Activated CD8-positive, alpha-beta T cell treated with anti-CD3 and anti-CD28 coated beads for 36 hours (primary cell): ENCODE data around the gene TROAP. TPM values are rescaled to one million over a fixed set of nuclear protein-coding genes. Genes with fewer than 3 reads are reported as not detected.
A peak's percentile ranks its signal among the peaks of the same experiment; 100 is the strongest.

Experiments
- ATAC-seq: fragments of 200-7000 bp; cut with Tn5 transposase; one replicate; pipeline ENCODE4 v1.10.0; 2021; ENCODE audit warnings: mild to moderate bottlenecking, moderate library complexity
- CTCF ChIA-PET: fragments of 350-600 bp; sonication (Branson Sonifier 250); formaldehyde crosslinking; loops from one replicate; lab custom pipeline; 2021; ENCODE audit warnings: antibody characterized with exemption; lab: Charles Lee
- POLR2A ChIA-PET: fragments of 350-600 bp; sonication (Branson Sonifier 250); formaldehyde crosslinking; loops from one replicate; lab custom pipeline; 2021; ENCODE audit warnings: antibody characterized with exemption; lab: Charles Lee
- DNase-seq: peaks from one replicate; pipeline ENCODE4 v3.0.0-alpha.2; 2020
- H3K27ac Mint-ChIP-seq: one replicate; pipeline ENCODE4 v1.8.0; 2021; ENCODE audit warnings: mild to moderate bottlenecking, mixed read lengths
- H3K27me3 Mint-ChIP-seq: one replicate; pipeline ENCODE4 v1.8.0; 2021; ENCODE audit warnings: mixed read lengths
- H3K36me3 Mint-ChIP-seq: one replicate; pipeline ENCODE4 v1.8.0; 2021; ENCODE audit warnings: low read depth, mixed read lengths
- H3K4me1 Mint-ChIP-seq: one replicate; pipeline ENCODE4 v1.8.0; 2021; ENCODE audit warnings: low read depth, mixed read lengths
- H3K4me3 Mint-ChIP-seq: one replicate; pipeline ENCODE4 v1.8.0; 2021; ENCODE audit warnings: mild to moderate bottlenecking, moderate library complexity, mixed read lengths
- H3K9me3 Mint-ChIP-seq: one replicate; pipeline ENCODE4 v1.8.0; 2021; ENCODE audit warnings: mixed read lengths
- intact Hi-C: fragments of 100-400 bp; cut with micrococcal nuclease; formaldehyde crosslinking; loops from one replicate; pipeline ENCODE4 v1.10.0; 2022
- total RNA-seq, 2 experiments: library from RNA; stranded (reverse); gene quantifications; one replicate each; pipeline ENCODE4 v1.2.3, GENCODE V29; 2021
- TF ChIP-seq, protein P1 (sequence below): fragments of 200-600 bp; IDR thresholded peaks from one replicate; pipeline ENCODE4 v1.8.0; 2022; ENCODE audit warnings: antibody characterized with exemption, mild to moderate bottlenecking

TROAP gene
- total RNA-seq, 2 experiments from 2014 or later, result 46.6 to 52.6 TPM

DNA sequence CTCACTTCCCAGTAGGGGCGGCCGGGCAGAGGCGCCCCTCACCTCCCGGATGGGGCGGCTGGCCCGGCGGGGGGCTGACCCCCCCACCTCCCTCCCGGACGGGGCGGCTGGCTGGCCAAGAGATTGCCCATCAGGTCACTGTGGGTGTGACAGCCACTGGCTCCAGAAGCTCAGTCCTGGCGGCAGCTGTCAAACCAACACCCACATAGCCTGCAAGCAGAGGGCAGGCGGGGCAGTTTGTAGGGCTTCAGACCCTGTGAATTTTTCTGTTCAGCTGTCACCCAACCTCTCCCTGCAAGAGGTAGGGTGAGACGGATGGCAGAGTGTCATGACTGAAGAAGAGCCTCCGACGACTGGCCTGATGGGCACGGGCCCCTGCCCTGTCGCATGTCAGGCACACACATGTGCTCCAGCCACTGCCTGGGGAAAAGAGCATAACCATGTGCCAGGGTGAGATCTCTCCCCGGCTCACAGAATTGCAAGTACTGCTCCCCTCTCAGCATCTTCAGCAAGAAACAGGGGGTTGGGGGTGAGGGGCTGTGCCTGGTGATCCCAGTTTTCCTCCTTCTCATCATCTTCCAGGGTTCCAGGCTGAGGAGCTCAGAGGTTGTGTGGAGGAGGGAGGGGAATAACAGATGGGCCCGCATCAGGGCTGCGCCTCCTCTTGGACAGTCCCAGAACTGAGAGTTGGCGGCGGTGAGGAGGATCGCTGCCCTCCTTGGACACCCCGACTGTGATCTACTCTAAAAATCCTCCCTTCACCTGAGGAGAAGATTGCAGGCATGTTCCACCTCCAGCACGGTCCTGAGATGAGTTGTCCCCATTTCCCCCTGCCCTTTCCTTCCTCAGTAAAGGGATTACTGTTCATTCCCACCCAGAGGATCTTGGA is 39.3 kb upstream of the TROAP start:
- Mint-ChIP-seq H3K27ac (no peak overlapping the region), H3K4me1 (no peaks in the 10 kb centered on the region), H3K27me3 (peaks cover 23% of the 10 kb centered on the region), H3K9me3 (no peaks in the 10 kb centered on the region), H3K4me3 (no peak overlapping the region), H3K36me3 (no peaks in the 10 kb centered on the region)
- ATAC-seq, result no peak
- TF ChIP-seq, protein P1, sequence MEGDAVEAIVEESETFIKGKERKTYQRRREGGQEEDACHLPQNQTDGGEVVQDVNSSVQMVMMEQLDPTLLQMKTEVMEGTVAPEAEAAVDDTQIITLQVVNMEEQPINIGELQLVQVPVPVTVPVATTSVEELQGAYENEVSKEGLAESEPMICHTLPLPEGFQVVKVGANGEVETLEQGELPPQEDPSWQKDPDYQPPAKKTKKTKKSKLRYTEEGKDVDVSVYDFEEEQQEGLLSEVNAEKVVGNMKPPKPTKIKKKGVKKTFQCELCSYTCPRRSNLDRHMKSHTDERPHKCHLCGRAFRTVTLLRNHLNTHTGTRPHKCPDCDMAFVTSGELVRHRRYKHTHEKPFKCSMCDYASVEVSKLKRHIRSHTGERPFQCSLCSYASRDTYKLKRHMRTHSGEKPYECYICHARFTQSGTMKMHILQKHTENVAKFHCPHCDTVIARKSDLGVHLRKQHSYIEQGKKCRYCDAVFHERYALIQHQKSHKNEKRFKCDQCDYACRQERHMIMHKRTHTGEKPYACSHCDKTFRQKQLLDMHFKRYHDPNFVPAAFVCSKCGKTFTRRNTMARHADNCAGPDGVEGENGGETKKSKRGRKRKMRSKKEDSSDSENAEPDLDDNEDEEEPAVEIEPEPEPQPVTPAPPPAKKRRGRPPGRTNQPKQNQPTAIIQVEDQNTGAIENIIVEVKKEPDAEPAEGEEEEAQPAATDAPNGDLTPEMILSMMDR, result no peak
- ChIA-PET CTCF (interaction anchor here (0.6 to 9.7 kb wide), 5 partner anchors 12 to 74 kb away, joined by 3 to 145 read pairs (median 29); partner anchors contain the start of genes C1QL4, DNAJC22 and PRPH), POLR2A (interaction anchor here (0.9 to 1.3 kb wide), 2 partner anchors 11 to 14 kb away, joined by 3 to 4 read pairs; no protein-coding TSS in a partner anchor)
- DNase-seq, result no peak
- intact Hi-C loops, result no loop called here

DNA sequence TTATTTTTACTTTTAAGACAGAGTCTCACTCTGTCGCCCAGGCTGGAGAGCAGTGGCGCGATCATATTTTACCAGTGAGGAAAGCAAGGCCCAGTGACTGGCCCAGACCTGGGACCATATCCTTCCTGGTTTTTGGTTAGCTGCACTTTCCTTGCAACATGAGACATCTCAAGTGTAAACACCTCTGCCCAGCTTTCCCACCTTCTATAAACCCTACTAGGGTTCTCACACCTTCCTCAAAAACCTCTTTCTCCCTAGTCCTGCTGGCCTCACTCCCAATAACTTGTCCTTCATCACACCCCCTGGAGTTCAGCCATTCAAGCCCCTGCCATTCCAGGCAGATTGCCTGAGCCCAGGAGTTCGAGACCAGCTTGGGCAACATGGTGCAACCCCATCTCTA is 38.4 kb upstream of the TROAP start:
- peaks cover 23% of the 10 kb centered on the region for H3K27me3 Mint-ChIP-seq
- intact Hi-C loops, result no loop called here
- POLR2A ChIA-PET, result interaction anchor here (0.9 to 1.3 kb wide), 4 partner anchors 11 to 58 kb away, joined by 3 to 4 read pairs (median 3); no protein-coding TSS in a partner anchor
- CTCF ChIA-PET, result interaction anchor here (0.7 to 9.7 kb wide), 5 partner anchors 11 to 230 kb away, joined by 4 to 145 read pairs (median 29); partner anchors contain the start of genes DNAJC22 and PRPH
- no peaks in the 10 kb centered on the region for H3K9me3 Mint-ChIP-seq
- no peak overlapping the region for H3K4me3 Mint-ChIP-seq
- no peaks in the 10 kb centered on the region for H3K4me1 Mint-ChIP-seq
- TF ChIP-seq, protein P1, result no peak
- ATAC-seq (no peak), DNase-seq (no peak)
- no peak overlapping the region for H3K27ac Mint-ChIP-seq
- no peaks in the 10 kb centered on the region for H3K36me3 Mint-ChIP-seq

DNA sequence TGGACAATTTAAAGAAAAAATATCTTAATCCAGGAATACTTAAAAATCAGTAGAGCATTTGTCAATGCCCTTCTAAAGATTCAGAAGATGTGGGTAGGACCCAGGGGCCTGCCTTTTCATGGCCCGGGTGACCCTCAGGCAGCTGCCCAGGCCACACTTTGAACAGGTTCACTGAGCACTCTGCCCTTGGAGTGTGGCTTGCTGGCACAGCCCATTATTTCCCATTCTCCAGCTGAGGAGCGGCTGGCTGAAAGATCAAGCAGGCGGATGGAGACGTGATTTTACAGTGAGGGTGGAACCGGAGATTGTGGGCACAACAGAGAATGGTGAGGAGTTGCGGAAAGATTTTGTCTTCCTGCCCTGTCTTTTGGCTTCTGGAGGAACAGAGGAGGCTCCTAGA is 35.2 kb upstream of the TROAP start:
- no peaks in the 10 kb centered on the region for H3K9me3 Mint-ChIP-seq
- H3K4me1 Mint-ChIP-seq, result no peaks in the 10 kb centered on the region
- TF ChIP-seq, protein P1, result no peak
- intact Hi-C loops, result loop anchor here (2.0 kb wide), 1 partner anchor 55 kb away; no protein-coding TSS in a partner anchor
- H3K36me3 Mint-ChIP-seq, result no peaks in the 10 kb centered on the region
- CTCF ChIA-PET, result interaction anchor here (0.7 to 13.6 kb wide), 13 partner anchors 8 to 292 kb away, joined by 3 to 145 read pairs (median 10); partner anchors contain the start of genes C1QL4, DNAJC22 and PRPH
- ATAC-seq (no peak), DNase-seq (no peak)
- POLR2A ChIA-PET, result interaction anchor here (1.1 kb wide), 1 partner anchor 10 kb away, joined by 3 read pairs; no protein-coding TSS in a partner anchor
- peaks cover 22% of the 10 kb centered on the region for H3K27me3 Mint-ChIP-seq
- H3K27ac Mint-ChIP-seq, result no peak overlapping the region
- H3K4me3 Mint-ChIP-seq, result no peak overlapping the region

DNA sequence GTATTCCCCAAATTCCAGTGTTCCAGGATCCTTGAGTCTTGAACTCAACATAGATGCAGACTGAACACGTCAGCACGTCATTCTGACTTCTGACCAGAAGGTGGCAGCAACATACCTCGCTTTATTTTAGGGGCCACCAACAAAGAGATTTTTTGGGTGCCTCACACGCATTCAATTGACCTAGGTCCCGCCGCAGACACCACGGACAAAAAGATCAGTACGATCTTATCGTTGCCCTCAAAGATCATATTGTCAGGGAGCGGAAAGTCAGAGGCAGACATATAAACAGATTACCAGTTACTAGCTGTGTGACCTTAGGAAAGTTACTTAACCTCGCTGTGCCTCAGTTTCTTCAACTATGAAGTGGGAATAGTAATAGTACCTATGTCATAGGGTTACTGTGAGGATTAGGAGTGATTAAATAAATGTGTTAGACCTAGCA is 34.6 kb upstream of the TROAP start:
- Mint-ChIP-seq H3K9me3 (no peaks in the 10 kb centered on the region), H3K27ac (no peak overlapping the region), H3K4me1 (no peaks in the 10 kb centered on the region), H3K36me3 (no peaks in the 10 kb centered on the region), H3K27me3 (peaks cover 22% of the 10 kb centered on the region), H3K4me3 (no peak overlapping the region)
- ChIA-PET CTCF (interaction anchor here (0.6 to 13.6 kb wide), 40 partner anchors 9 to 292 kb away, joined by 3 to 145 read pairs (median 4); partner anchors contain the start of genes C1QL4, DNAJC22 and TROAP), POLR2A (interaction anchor here (0.7 to 1.9 kb wide), 6 partner anchors 9 to 79 kb away, joined by 3 to 8 read pairs (median 3); partner anchors contain the start of gene SPATS2)
- DNase-seq (peak; percentile 81), ATAC-seq (peak; percentile 69)
- intact Hi-C loops, result loop anchor here (2.0 kb wide), 1 partner anchor 54 kb away; no protein-coding TSS in a partner anchor
- TF ChIP-seq, protein P1, result peak; percentile 95
